Astrocyte of the spinal cord (primary cell): ENCODE data around the gene CRACR2B.

Experiments used
- DNase-seq: peaks from one replicate; pipeline ENCODE4 v3.0.0; 2011; ENCODE audit warnings: low read depth, low spot score
- H3K4me3 ChIP-seq: 2 replicates; pipeline ENCODE4 v1.5.1; 2011; ENCODE audit warnings: low read depth, mild to moderate bottlenecking, low read length, moderate library complexity
- CTCF ChIP-seq: IDR thresholded peaks from 2 replicates; pipeline ENCODE4 v1.5.1; 2012; ENCODE audit warnings: low read depth, mild to moderate bottlenecking, low read length, inconsistent platforms
- in situ Hi-C: cut with HindIII; loops from 2 replicates; pipeline ENCODE4 v1.10.0; 2017; ENCODE audit warnings: low sequenced_read_pairs

Gene CRACR2B

GRCh38 chr11:865462-866430 lies 38.0 kb downstream of the CRACR2B start:
- no peak for DNase-seq
- TF ChIP-seq CTCF: no peak
- in situ Hi-C loops: no loop called here
- no peak overlapping the region for H3K4me3 ChIP-seq

- TF ChIP-seq CTCF: no peak
- in situ Hi-C loops: no loop called here
- H3K4me3 ChIP-seq: no peak overlapping the region
Observed at GRCh38 chr11:866481-866880, 38.8 kb downstream of the CRACR2B start.

GRCh38 chr11:867856-868358 lies 40.2 kb downstream of the CRACR2B start:
- H3K4me3 ChIP-seq: no peak overlapping the region
- in situ Hi-C loops: no loop called here
- TF ChIP-seq CTCF: no peak
- no peak for DNase-seq

More at GRCh38 chr11:866481-866880, 38.8 kb downstream of the CRACR2B start:
- DNase-seq: no peak

- no peak for DNase-seq
- H3K4me3 ChIP-seq: no peak overlapping the region
- TF ChIP-seq CTCF: no peak
- in situ Hi-C loops: no loop called here
Observed at GRCh38 chr11:868394-868793, 40.7 kb downstream of the CRACR2B start.

- H3K4me3 ChIP-seq: no peak overlapping the region
- DNase-seq: no peak
- no peak for TF ChIP-seq CTCF
- in situ Hi-C loops: no loop called here
Observed at GRCh38 chr11:868802-869201, 41.1 kb downstream of the CRACR2B start.

- in situ Hi-C loops: no loop called here
- no peak for TF ChIP-seq CTCF
- DNase-seq: no peak
- no peak overlapping the region for H3K4me3 ChIP-seq
Observed at GRCh38 chr11:869399-870126, 41.8 kb downstream of the CRACR2B start.
